ENCODE results near the gene CPZ.

CPZ gene

DNA sequence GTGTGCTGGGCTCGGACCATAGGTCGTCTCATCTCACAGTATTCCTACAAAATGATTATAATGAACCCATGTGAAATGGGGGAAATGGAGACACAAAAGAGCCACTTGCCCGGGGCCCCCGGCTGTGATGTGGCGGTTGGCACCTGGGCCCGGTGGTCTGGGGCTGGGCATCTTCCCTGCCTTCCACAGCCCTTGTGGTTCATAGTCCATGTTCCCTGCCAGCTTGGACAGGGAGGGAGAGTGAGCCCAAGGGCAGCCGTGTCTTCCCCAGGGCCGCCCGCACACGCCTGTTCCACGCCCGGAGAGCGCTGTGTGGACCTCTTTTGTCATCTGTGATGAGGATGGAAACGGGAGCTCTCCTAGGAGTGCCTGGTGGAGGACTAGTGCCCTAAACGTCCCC, 5.2 kb downstream of the CPZ start:
- H3K27ac ChIP-seq (ENCODE audit: low read depth, low read length), result no peak overlapping the region
- peaks cover 32% of the 10 kb centered on the region for H3K36me3 ChIP-seq (ENCODE audit: control insufficient read depth, insufficient read depth, low read length)
- H3K9ac ChIP-seq (ENCODE audit: low read depth, low read length), result no peak overlapping the region
- H3K4me1 ChIP-seq (ENCODE audit: control insufficient read depth, insufficient read depth, low read length), result peaks cover 8% of the 10 kb centered on the region
- H3K4me3 ChIP-seq (ENCODE audit: low read depth, low read length), result no peak overlapping the region
- no peaks in the 10 kb centered on the region for H3K9me3 ChIP-seq (ENCODE audit: control insufficient read depth, insufficient read depth, low read length)
- peaks cover 3% of the 10 kb centered on the region; the same call in 1 of the 2 replicates for H3K27me3 ChIP-seq (ENCODE audit: control insufficient read depth, insufficient read depth, low read length)

DNA sequence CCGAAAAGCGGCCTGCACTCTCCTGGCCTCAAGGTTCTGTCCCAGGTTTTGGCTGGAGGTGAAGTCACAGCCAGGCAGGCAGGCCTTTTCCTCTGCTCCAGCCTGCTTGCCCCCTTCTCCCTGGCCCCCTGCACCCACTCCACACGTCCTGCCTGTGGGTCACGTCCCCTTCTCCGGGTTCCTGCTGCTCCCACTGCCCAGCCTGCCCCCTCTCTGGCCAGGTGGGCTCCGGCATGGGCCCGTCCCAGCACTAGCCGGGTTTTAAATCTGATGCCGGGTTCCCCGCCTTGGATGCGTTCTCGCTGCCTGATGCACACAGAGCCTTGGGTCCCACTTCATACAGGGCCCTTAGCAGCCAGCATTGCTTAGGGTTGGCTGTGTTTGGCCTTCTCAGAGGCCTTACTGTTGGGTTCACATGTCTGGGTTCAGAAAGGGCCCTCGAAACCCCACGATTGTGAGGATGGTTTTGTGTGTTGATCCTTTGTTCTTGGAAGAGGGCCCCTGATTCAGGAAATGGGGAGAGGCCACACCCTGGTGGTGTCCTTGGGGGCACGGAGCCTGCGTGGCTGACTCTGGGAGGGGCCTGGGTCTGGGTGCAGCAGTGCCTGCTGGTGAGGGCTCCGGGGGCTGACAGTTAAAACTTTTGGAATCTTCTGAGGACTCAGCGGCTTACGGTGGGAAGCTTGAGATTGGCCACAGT, 6.0 kb downstream of the CPZ start:
- Histone ChIP-seq H3K27me3 (ENCODE audit: control insufficient read depth, insufficient read depth, low read length) (no peaks in the 10 kb centered on the region), H3K9ac (ENCODE audit: low read depth, low read length) (no peak overlapping the region), H3K4me3 (ENCODE audit: low read depth, low read length) (no peak overlapping the region), H3K36me3 (ENCODE audit: control insufficient read depth, insufficient read depth, low read length) (peaks cover 32% of the 10 kb centered on the region), H3K9me3 (ENCODE audit: control insufficient read depth, insufficient read depth, low read length) (no peaks in the 10 kb centered on the region), H3K27ac (ENCODE audit: low read depth, low read length) (no peak overlapping the region), H3K4me1 (ENCODE audit: control insufficient read depth, insufficient read depth, low read length) (peaks cover 8% of the 10 kb centered on the region)

DNA sequence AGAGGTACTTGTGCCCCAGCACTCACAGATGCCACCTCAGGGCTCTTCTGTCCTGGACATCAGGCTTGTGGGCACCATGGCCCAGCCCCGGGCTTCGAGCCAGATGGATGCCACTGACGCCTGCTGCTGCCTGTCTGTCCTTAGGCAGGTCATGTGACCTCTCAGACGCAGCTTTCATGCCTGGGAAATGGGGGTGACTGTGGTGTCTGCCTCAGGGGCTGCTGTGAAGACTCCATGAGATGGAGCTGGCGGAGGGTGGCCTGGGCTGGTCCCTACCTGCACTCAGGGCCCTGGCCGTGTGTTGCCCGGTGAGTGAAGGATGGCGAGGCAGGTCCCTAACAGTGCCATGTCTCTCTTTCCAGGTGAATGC, 6.5 kb downstream of the CPZ start:
- H3K36me3 ChIP-seq (ENCODE audit: control insufficient read depth, insufficient read depth, low read length), result peaks cover 32% of the 10 kb centered on the region
- H3K4me1 ChIP-seq (ENCODE audit: control insufficient read depth, insufficient read depth, low read length), result peaks cover 3% of the 10 kb centered on the region
- no peak overlapping the region for H3K4me3 ChIP-seq (ENCODE audit: low read depth, low read length)
- no peaks in the 10 kb centered on the region for H3K9me3 ChIP-seq (ENCODE audit: control insufficient read depth, insufficient read depth, low read length)
- H3K27me3 ChIP-seq (ENCODE audit: control insufficient read depth, insufficient read depth, low read length), result no peaks in the 10 kb centered on the region
- H3K9ac ChIP-seq (ENCODE audit: low read depth, low read length), result no peak overlapping the region
- H3K27ac ChIP-seq (ENCODE audit: low read depth, low read length), result no peak overlapping the region

DNA sequence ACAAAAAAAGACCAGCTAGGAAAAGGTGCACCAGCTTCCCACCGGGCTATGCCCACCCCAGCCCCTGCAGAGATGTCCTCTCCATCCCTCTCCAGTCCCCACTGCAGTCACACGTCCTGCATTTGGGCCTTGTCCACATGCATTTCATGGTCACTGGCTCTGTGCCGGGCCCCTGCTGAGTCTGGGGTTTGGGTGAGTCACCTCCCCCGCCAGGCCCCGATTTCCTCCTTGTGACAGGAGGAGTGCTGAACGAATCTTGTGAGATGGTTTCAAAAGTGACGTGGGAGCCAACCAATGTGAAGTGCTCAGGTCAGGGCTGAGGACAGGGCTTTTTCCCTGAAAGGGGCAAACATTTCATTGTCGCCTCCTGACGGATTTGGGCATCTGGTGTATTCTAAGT, 7.1 kb downstream of the CPZ start:
- Histone ChIP-seq H3K9me3 (ENCODE audit: control insufficient read depth, insufficient read depth, low read length) (no peaks in the 10 kb centered on the region), H3K27ac (ENCODE audit: low read depth, low read length) (no peak overlapping the region), H3K4me3 (ENCODE audit: low read depth, low read length) (no peak overlapping the region), H3K9ac (ENCODE audit: low read depth, low read length) (no peak overlapping the region), H3K36me3 (ENCODE audit: control insufficient read depth, insufficient read depth, low read length) (peaks cover 32% of the 10 kb centered on the region), H3K27me3 (ENCODE audit: control insufficient read depth, insufficient read depth, low read length) (no peaks in the 10 kb centered on the region), H3K4me1 (ENCODE audit: control insufficient read depth, insufficient read depth, low read length) (no peaks in the 10 kb centered on the region)

DNA sequence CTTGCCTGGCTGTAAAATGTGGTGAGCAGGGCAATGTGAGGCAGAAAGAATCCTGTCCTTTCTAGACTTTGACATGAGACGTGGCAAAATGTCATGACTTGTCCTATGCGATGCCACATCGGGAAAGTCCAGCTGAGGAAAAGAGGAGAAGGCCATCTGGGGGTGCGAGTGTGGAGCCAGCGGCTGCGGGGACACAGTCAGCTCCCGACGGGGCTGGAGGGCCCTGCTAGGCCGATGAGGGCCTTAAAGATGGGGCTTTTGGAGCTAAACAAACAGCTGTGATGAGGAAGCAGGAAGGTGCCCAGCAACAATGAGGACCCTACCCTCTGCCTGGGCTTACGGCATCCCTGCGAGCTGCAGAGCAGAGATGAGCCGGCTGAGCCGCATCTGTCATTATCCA, 7.7 kb downstream of the CPZ start:
- Histone ChIP-seq H3K9ac (ENCODE audit: low read depth, low read length) (no peak overlapping the region), H3K27ac (ENCODE audit: low read depth, low read length) (no peak overlapping the region), H3K36me3 (ENCODE audit: control insufficient read depth, insufficient read depth, low read length) (peaks cover 37% of the 10 kb centered on the region), H3K4me1 (ENCODE audit: control insufficient read depth, insufficient read depth, low read length) (no peaks in the 10 kb centered on the region), H3K4me3 (ENCODE audit: low read depth, low read length) (no peak overlapping the region), H3K27me3 (ENCODE audit: control insufficient read depth, insufficient read depth, low read length) (no peaks in the 10 kb centered on the region), H3K9me3 (ENCODE audit: control insufficient read depth, insufficient read depth, low read length) (no peaks in the 10 kb centered on the region)

DNA sequence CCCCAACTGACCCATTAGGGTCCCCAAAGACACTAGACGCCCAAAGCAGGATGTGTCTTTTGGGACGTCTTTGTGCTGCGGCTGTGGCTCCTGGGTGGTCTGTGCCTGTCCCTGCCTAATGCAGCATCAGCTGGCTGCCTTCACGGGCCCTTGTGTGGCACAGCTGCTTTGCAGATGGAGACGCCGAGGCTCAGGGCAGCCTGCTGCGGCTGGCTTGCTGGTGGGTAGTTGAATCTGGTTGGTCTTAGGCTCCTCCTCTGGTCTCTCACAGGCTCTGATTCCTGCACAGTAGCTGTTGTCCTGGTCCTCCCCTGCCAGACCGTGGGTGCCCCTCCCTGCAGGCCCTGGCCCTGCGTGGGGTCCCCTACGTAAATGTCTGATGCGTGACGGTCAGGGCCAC, 8.1 kb downstream of the CPZ start:
- H3K27ac ChIP-seq (ENCODE audit: low read depth, low read length), result no peak overlapping the region
- H3K4me3 ChIP-seq (ENCODE audit: low read depth, low read length), result no peak overlapping the region
- H3K36me3 ChIP-seq (ENCODE audit: control insufficient read depth, insufficient read depth, low read length), result peaks cover 41% of the 10 kb centered on the region
- no peaks in the 10 kb centered on the region for H3K4me1 ChIP-seq (ENCODE audit: control insufficient read depth, insufficient read depth, low read length)
- H3K9ac ChIP-seq (ENCODE audit: low read depth, low read length), result no peak overlapping the region
- no peaks in the 10 kb centered on the region for H3K27me3 ChIP-seq (ENCODE audit: control insufficient read depth, insufficient read depth, low read length)
- no peaks in the 10 kb centered on the region for H3K9me3 ChIP-seq (ENCODE audit: control insufficient read depth, insufficient read depth, low read length)

DNA sequence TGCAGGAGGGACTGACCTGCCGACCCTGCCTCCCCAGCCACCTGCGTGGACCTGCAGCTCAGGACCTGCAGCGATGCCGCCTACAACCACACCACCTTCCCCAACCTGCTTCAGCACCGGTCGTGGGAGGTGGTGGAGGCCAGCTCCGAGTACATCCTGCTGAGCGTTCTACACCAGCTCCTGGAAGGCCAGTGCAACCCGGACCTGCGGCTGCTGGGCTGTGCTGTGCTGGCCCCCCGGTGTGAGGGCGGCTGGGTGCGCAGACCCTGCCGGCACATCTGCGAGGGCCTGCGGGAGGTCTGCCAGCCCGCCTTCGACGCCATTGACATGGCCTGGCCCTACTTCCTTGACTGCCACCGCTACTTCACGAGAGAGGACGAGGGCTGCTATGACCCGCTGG, 8.5 kb downstream of the CPZ start:
- peaks cover 42% of the 10 kb centered on the region for H3K36me3 ChIP-seq (ENCODE audit: control insufficient read depth, insufficient read depth, low read length)
- no peaks in the 10 kb centered on the region for H3K4me1 ChIP-seq (ENCODE audit: control insufficient read depth, insufficient read depth, low read length)

DNA sequence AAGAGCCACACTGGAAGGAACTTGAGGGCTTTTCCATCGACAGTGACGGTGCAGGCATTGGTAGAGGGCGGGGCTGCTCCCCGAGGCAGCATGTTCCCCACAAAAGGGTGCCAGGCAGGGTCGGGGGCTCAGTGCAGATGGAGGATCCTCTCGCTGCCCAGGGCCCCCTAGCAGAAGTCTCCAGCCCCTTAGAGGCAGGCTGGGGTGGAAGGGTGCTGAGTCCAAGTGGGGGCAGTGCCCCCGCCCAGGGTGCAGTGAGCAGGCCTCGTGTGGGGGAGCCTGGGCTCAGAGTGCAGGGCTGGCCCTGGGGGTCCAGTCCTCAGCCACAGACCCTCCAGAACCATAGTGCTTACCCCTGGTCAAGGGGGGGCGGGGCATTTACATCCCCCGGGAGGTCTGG, 9.0 kb downstream of the CPZ start:
- H3K4me3 ChIP-seq (ENCODE audit: low read depth, low read length), result no peak overlapping the region
- no peaks in the 10 kb centered on the region for H3K27me3 ChIP-seq (ENCODE audit: control insufficient read depth, insufficient read depth, low read length)
- H3K9me3 ChIP-seq (ENCODE audit: control insufficient read depth, insufficient read depth, low read length), result no peaks in the 10 kb centered on the region
- no peak overlapping the region for H3K9ac ChIP-seq (ENCODE audit: low read depth, low read length)
- no peaks in the 10 kb centered on the region for H3K4me1 ChIP-seq (ENCODE audit: control insufficient read depth, insufficient read depth, low read length)
- H3K27ac ChIP-seq (ENCODE audit: low read depth, low read length), result no peak overlapping the region
- H3K36me3 ChIP-seq (ENCODE audit: control insufficient read depth, insufficient read depth, low read length), result peaks cover 41% of the 10 kb centered on the region

More for the DNA sequence above, 8.5 kb downstream of the CPZ start:
- Histone ChIP-seq H3K27ac (ENCODE audit: low read depth, low read length) (no peak overlapping the region), H3K4me3 (ENCODE audit: low read depth, low read length) (no peak overlapping the region), H3K9me3 (ENCODE audit: control insufficient read depth, insufficient read depth, low read length) (no peaks in the 10 kb centered on the region), H3K9ac (ENCODE audit: low read depth, low read length) (no peak overlapping the region), H3K27me3 (ENCODE audit: control insufficient read depth, insufficient read depth, low read length) (no peaks in the 10 kb centered on the region)

DNA sequence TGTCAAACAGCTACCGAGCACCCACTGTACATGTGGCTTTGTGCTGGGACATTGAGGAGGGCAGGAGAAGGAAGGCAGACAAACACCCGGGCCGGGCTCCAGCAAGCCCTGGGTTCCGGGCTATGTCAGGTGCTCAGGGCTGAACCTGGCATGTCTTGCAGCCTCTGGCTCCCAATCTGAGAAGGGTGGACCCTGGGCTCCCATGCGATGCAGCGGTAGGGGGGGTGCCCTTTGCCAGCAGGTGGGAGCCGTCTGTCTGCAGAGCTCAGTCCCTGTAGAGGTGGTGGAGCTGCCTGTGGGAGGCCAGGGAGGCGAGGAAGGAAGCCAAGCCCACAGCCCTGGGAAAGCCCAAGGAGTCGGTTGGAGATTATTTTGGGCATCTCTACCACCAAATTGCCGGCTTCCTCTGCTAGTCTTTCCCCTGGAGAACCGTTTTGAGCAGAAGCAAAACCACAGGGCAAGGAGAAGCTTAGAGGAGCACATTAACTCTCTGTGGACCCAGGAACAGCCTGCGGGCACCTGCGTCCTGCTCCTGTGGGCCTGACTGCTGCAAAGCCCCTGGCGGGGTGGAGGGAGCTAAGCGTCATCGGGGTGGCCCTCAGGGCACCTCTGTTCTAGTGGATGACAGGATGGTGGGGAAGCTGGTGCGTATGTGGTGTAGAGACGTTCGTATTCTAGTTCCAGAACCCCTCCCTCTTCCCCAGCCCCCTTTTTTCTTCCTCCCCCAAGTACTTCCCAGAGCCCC, 10.3 kb downstream of the CPZ start:
- Histone ChIP-seq H3K27ac (ENCODE audit: low read depth, low read length) (no peak overlapping the region), H3K9me3 (ENCODE audit: control insufficient read depth, insufficient read depth, low read length) (no peaks in the 10 kb centered on the region), H3K4me1 (ENCODE audit: control insufficient read depth, insufficient read depth, low read length) (no peaks in the 10 kb centered on the region; the same call in 1 of the 2 replicates), H3K9ac (ENCODE audit: low read depth, low read length) (no peak overlapping the region), H3K36me3 (ENCODE audit: control insufficient read depth, insufficient read depth, low read length) (peaks cover 35% of the 10 kb centered on the region), H3K4me3 (ENCODE audit: low read depth, low read length) (no peak overlapping the region), H3K27me3 (ENCODE audit: control insufficient read depth, insufficient read depth, low read length) (no peaks in the 10 kb centered on the region)

DNA sequence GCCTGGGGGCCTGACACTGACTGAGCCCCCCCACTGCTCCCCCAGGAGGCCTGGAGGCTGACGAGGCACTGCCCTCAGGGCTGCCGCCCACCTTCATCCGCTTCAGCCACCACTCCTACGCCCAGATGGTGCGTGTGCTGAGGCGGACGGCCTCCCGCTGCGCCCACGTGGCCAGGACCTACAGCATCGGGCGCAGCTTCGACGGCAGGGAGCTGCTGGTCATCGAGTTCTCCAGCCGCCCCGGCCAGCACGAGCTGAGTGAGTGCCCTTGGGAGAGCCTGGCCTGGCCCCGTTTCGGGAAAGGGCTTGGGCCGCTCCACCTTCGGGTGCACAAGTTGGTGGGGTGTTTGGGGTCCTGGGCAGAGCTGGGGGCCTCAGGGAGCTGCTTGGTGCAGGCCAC, 11.4 kb downstream of the CPZ start:
- no peak overlapping the region for H3K9ac ChIP-seq (ENCODE audit: low read depth, low read length)
- no peaks in the 10 kb centered on the region; the same call in 1 of the 2 replicates for H3K4me1 ChIP-seq (ENCODE audit: control insufficient read depth, insufficient read depth, low read length)
- no peak overlapping the region for H3K27ac ChIP-seq (ENCODE audit: low read depth, low read length)
- H3K9me3 ChIP-seq (ENCODE audit: control insufficient read depth, insufficient read depth, low read length), result no peaks in the 10 kb centered on the region
- H3K27me3 ChIP-seq (ENCODE audit: control insufficient read depth, insufficient read depth, low read length), result no peaks in the 10 kb centered on the region
- H3K4me3 ChIP-seq (ENCODE audit: low read depth, low read length), result no peak overlapping the region
- peaks cover 39% of the 10 kb centered on the region for H3K36me3 ChIP-seq (ENCODE audit: control insufficient read depth, insufficient read depth, low read length)

DNA sequence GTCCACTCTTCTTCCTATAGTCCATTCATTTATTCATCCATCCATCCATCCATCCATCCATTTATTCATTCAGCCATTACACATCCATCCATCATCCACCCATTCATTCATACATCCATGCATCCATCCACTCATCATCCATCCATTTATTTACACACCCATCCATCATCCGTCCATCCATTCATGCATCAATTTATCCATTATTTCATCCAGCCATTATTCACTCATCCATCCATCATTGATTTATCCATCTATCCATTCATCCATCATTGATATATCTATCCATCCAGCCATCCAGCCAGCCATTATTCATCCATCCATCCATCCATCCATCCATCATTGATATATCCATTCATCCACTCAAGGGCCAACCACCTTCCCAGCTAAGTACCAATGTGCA, 12.7 kb downstream of the CPZ start:
- no peak overlapping the region for H3K9ac ChIP-seq (ENCODE audit: low read depth, low read length)

More for the DNA sequence above, 12.7 kb downstream of the CPZ start:
- Histone ChIP-seq H3K4me3 (ENCODE audit: low read depth, low read length) (no peak overlapping the region), H3K36me3 (ENCODE audit: control insufficient read depth, insufficient read depth, low read length) (peaks cover 36% of the 10 kb centered on the region), H3K4me1 (ENCODE audit: control insufficient read depth, insufficient read depth, low read length) (no peaks in the 10 kb centered on the region; the same call in 1 of the 2 replicates), H3K9me3 (ENCODE audit: control insufficient read depth, insufficient read depth, low read length) (no peaks in the 10 kb centered on the region), H3K27ac (ENCODE audit: low read depth, low read length) (no peak overlapping the region), H3K27me3 (ENCODE audit: control insufficient read depth, insufficient read depth, low read length) (no peaks in the 10 kb centered on the region)
